SK-N-SH (cell line): ENCODE results near the gene SCAND1. TPM values are rescaled to one million over a fixed set of nuclear protein-coding genes. Genes with fewer than 3 reads are reported as not detected.

Experiments used
- CTCF ChIA-PET: fragments of 300-600, 350-600 bp; formaldehyde crosslinking; extraction: SDS; loops from one replicate; lab custom pipeline; 2021; lab: Yijun Ruan, JAX
- POLR2A ChIA-PET: fragments of 350-600 bp; sonication (Branson Sonifier 250); formaldehyde crosslinking; extraction: SDS; loops from one replicate; lab custom pipeline; 2020; ENCODE audit warnings: antibody characterized with exemption, inconsistent platforms; lab: Yijun Ruan, JAX
- DNase-seq: peaks from one replicate; pipeline ENCODE4 v3.0.0; 2012
- H2AFZ ChIP-seq: fragments of 200-600 bp; sonication (generic); 2 replicates; pipeline ENCODE4 v1.8.1; 2016; ENCODE audit warnings: antibody characterized with exemption, mild to moderate bottlenecking, low read depth
- H3F3A ChIP-seq: fragments of 200-600 bp; sonication (generic); replicated peaks from 2 replicates; pipeline ENCODE3; 2016; ENCODE audit warnings: antibody characterized with exemption, mild to moderate bottlenecking; ENCODE audit not compliant: insufficient read depth
- H3K27ac ChIP-seq, 2 experiments: fragments of 200-500 bp in 1 of 2; fragments of 200-600 bp in 1 of 2; sonication (Bioruptor generic) in 1 of 2; sonication (generic), shearing (Covaris generic) in 1 of 2; 2 replicates each; pipeline versions ENCODE4 v1.5.1 to v1.6.1; 2014 to 2016; ENCODE audit warnings: low read depth in 2 of 2, inconsistent platforms in 1 of 2, low read length in 1 of 2, mild to moderate bottlenecking in 1 of 2, mixed read lengths in 1 of 2
- H3K27me3 ChIP-seq: fragments of 200-600 bp; sonication (generic), shearing (Covaris generic); 2 replicates; pipeline ENCODE4 v1.6.1; 2016; ENCODE audit warnings: mixed run types; ENCODE audit not compliant: insufficient read depth
- H3K36me3 ChIP-seq, 2 experiments: fragments of 200-500 bp in 1 of 2; fragments of 200-600 bp in 1 of 2; sonication (Bioruptor generic) in 1 of 2; sonication (generic) in 1 of 2; replicated peaks in 1 of 2; 2 replicates each; pipeline versions ENCODE3 to v1.5.1; 2014 to 2016; ENCODE audit warnings: low read length in 1 of 2, mild to moderate bottlenecking in 1 of 2; ENCODE audit not compliant: insufficient read depth in 2 of 2, control insufficient read depth in 1 of 2
- H3K4me1 ChIP-seq, 2 experiments: fragments of 200-500 bp in 1 of 2; fragments of 200-600 bp in 1 of 2; sonication (Bioruptor generic) in 1 of 2; sonication (generic), shearing (Covaris generic) in 1 of 2; 2 replicates each; pipeline versions ENCODE4 v1.5.1 to v1.6.1; 2014 to 2016; ENCODE audit warnings: low read depth in 1 of 2, low read length in 1 of 2, mixed run types in 1 of 2; ENCODE audit not compliant: insufficient read depth in 2 of 2, control insufficient read depth in 1 of 2
- H3K4me2 ChIP-seq: fragments of 200-600 bp; sonication (generic), shearing (Covaris generic); 2 replicates; pipeline ENCODE4 v1.6.1; 2017; ENCODE audit warnings: mixed run types
- H3K4me3 ChIP-seq, 2 experiments: fragments of 200-500 bp in 1 of 2; fragments of 200-600 bp in 1 of 2; sonication (Bioruptor generic) in 1 of 2; sonication (generic), shearing (Covaris generic) in 1 of 2; 2 replicates each; pipeline versions ENCODE4 v1.5.1 to v1.8.1; 2014 to 2016; ENCODE audit warnings: low read depth in 2 of 2, inconsistent platforms in 1 of 2, low read length in 1 of 2, mild to moderate bottlenecking in 1 of 2, mixed read lengths in 1 of 2, moderate library complexity in 1 of 2
- H3K79me2 ChIP-seq: fragments of 200-600 bp; sonication (generic); 2 replicates; pipeline ENCODE4 v1.8.1; 2017; ENCODE audit warnings: mild to moderate bottlenecking; ENCODE audit not compliant: insufficient read depth
- H3K9ac ChIP-seq: fragments of 200-600 bp; sonication (generic); 2 replicates; pipeline ENCODE4 v1.6.1; 2017; ENCODE audit warnings: mixed run types
- H3K9me2 ChIP-seq: fragments of 200-600 bp; sonication (generic); 2 replicates; pipeline ENCODE4 v1.6.1; 2017; ENCODE audit warnings: mixed run types
- H3K9me3 ChIP-seq: fragments of 200-600 bp; sonication (generic); 2 replicates; pipeline ENCODE4 v1.6.1; 2017; ENCODE audit warnings: mixed run types, mild to moderate bottlenecking, moderate library complexity
- H4K20me1 ChIP-seq: fragments of 200-600 bp; sonication (generic); 2 replicates; pipeline ENCODE4 v1.6.1; 2017; ENCODE audit warnings: mild to moderate bottlenecking, mixed run types; ENCODE audit not compliant: insufficient read depth
- CHD2 ChIP-seq: fragments of 150-350 bp; IDR thresholded peaks from 2 replicates; pipeline ENCODE4 v1.6.1; 2018; ENCODE audit warnings: low read length; ENCODE audit not compliant: partially characterized antibody
- CTCF ChIP-seq: fragments of 200-600 bp; sonication (generic); IDR thresholded peaks from 2 replicates; pipeline ENCODE4 v1.6.1; 2017; ENCODE audit warnings: antibody characterized with exemption, mild to moderate bottlenecking, moderate library complexity
- ELF1 ChIP-seq: IDR thresholded peaks from 2 replicates; pipeline ENCODE4 v1.4.0; 2012
- FOXJ3 ChIP-seq: sonication (generic); formaldehyde crosslinking; IDR thresholded peaks from 2 replicates; pipeline ENCODE4 v1.5.1; 2020; ENCODE audit warnings: mild to moderate bottlenecking, missing genetic modification reagents
- GATA2 ChIP-seq: sonication (generic); formaldehyde crosslinking; IDR thresholded peaks from 2 replicates; pipeline ENCODE4 v1.5.0; 2020; ENCODE audit warnings: mild to moderate bottlenecking, missing genetic modification reagents
- IRF3 ChIP-seq: fragments of 150-350 bp; IDR thresholded peaks from 2 replicates; pipeline ENCODE4 v1.6.1; 2016; ENCODE audit warnings: mild to moderate bottlenecking, low read depth, low read length
- MAX ChIP-seq: IDR thresholded peaks from 2 replicates; pipeline ENCODE4 v1.4.0; 2012; ENCODE audit warnings: low read depth
- MXI1 ChIP-seq: IDR thresholded peaks from 2 replicates; pipeline ENCODE4 v1.6.1; 2012; ENCODE audit warnings: mild to moderate bottlenecking, low read depth, low read length, improper control_type of control experiment
- NFIC ChIP-seq: IDR thresholded peaks from 2 replicates; pipeline ENCODE4 v1.4.0; 2012; ENCODE audit warnings: borderline replicate concordance
- PBX3 ChIP-seq: IDR thresholded peaks from 2 replicates; pipeline ENCODE4; 2012
- REST ChIP-seq: IDR thresholded peaks from 2 replicates; pipeline ENCODE4 v1.6.1; 2012; ENCODE audit warnings: mild to moderate bottlenecking, low read depth, low read length, moderate library complexity
- RXRA ChIP-seq: IDR thresholded peaks from 2 replicates; pipeline ENCODE4 v1.4.0; 2012; ENCODE audit warnings: low read depth, mild to moderate bottlenecking, borderline replicate concordance
- TCF12 ChIP-seq: IDR thresholded peaks from 2 replicates; pipeline ENCODE4 v1.4.0; 2012
- TEAD4 ChIP-seq: IDR thresholded peaks from 2 replicates; pipeline ENCODE4 v1.4.0; 2012; ENCODE audit warnings: mild to moderate bottlenecking, borderline replicate concordance; ENCODE audit not compliant: insufficient read depth
- YY1 ChIP-seq: IDR thresholded peaks from 2 replicates; pipeline ENCODE4 v1.4.0; 2012; ENCODE audit warnings: low read depth, mild to moderate bottlenecking
- ZBTB33 ChIP-seq: IDR thresholded peaks from 2 replicates; pipeline ENCODE4 v1.4.0; 2012; ENCODE audit warnings: low read depth, borderline replicate concordance
- WGBS: methylation state at CpG from one replicate; pipeline ENCODE4 v1.1.6; 2017; ENCODE audit warnings: low lambda C conversion rate; 5-methylcytosine and 5-hydroxymethylcytosine counted together
- polyA plus RNA-seq, 3 experiments: library from polyadenylated mRNA; depleted of rRNA; stranded (reverse); fragments of >200 nt; gene quantifications; 2 replicates each; pipeline ENCODE4 v1.2.3, GENCODE V29; 2012

SCAND1 gene
- polyA plus RNA-seq, 1 of the 3 experiments (the other 2 are of a cell fraction): 44.1 TPM

GRCh38 chr20:35934050-35934449, 20.3 kb downstream of the SCAND1 start (continued):
- TF ChIP-seq IRF3 (no peak), MXI1 (no peak)
- TF ChIP-seq, all 33 proteins: peak for 0

- ChIA-PET POLR2A (no interaction called here), CTCF (interaction anchor here (1.5 kb wide), 1 partner anchor 24 kb away, joined by 3 read pairs; no protein-coding TSS in a partner anchor)
- Histone ChIP-seq H2AFZ (no peak overlapping the region), H3K36me3 (peaks cover 23 to 30% of the 10 kb centered on the region in 2 experiments), H3K9me3 (no peaks in the 10 kb centered on the region), H4K20me1 (no peaks in the 10 kb centered on the region), H3K4me1 (no peaks in the 10 kb centered on the region), H3K9me2 (no peaks in the 10 kb centered on the region), H3K27me3 (no peaks in the 10 kb centered on the region), H3K9ac (no peak overlapping the region), H3K27ac (no peak overlapping the region), H3F3A (no peaks in the 10 kb centered on the region), H3K79me2 (no peaks in the 10 kb centered on the region; the same call in 1 of the 2 replicates)
- no peak for DNase-seq
- no peak for TF ChIP-seq ELF1
- TF ChIP-seq ZBTB33: no peak
- no peak for TF ChIP-seq REST
- no peak for TF ChIP-seq FOXJ3 (CRISPR knock-in tag)
- no peak for TF ChIP-seq YY1
- no peak for TF ChIP-seq CHD2
- no peak for TF ChIP-seq NFIC
- TF ChIP-seq MAX: no peak
- TF ChIP-seq RXRA: no peak
- TF ChIP-seq TEAD4: no peak
- TF ChIP-seq TCF12: no peak
- no peak for TF ChIP-seq CTCF
- no peak for TF ChIP-seq PBX3
- TF ChIP-seq GATA2 (CRISPR knock-in tag): no peak
- TF ChIP-seq, all 33 proteins: peak for 0
- WGBS: 100% methylated on average over 2 of the region's 2 CpGs
- no peak overlapping the region for H3K4me3 ChIP-seq
- no peak overlapping the region for H3K4me2 ChIP-seq
Observed at GRCh38 chr20:35929301-35929700, 25.0 kb downstream of the SCAND1 start.
